Coronary artery (tissue), 2 donors: Measurements from ENCODE around the gene DIAPH3.

Source experiments
- DNase-seq: peaks from one replicate; pipeline ENCODE4 v3.0.0-alpha.2; 2017; ENCODE audit warnings: low spot score
- H3K27ac ChIP-seq, 2 donors: fragments of 200-600 bp; sonication (generic); one replicate each; pipeline ENCODE4 v1.5.1; 2016 to 2019
- H3K4me3 ChIP-seq: fragments of 200-600 bp; sonication (generic); 2 replicates; pipeline ENCODE4 v1.5.1; 2016; ENCODE audit warnings: mild to moderate bottlenecking, moderate library complexity
- CTCF ChIP-seq: fragments of 200-600 bp; sonication (generic); IDR thresholded peaks from one replicate; pipeline ENCODE4 v1.5.1; 2019; ENCODE audit warnings: antibody characterized with exemption

Gene DIAPH3

DNA sequence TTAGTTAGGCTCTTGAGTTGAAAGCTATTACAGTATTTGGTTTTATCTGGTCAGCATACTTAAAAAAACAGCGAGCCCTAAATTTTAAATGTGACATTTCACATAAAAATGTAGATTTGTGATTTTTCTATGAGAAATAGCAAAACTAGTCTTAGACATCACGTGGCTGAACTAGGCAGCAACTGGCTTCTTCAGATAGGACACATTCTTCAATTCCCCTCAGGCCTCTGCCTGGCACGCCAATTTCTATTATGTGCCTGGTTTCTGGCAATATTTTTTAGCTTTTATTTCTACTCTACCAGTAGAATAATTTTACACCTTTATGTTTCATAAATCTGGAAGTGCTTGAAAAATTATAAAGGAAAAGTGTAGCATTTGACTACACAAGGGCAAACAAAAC, 433.7 kb downstream of the DIAPH3 start:
- no peak overlapping the region for H3K4me3 ChIP-seq
- no peak for DNase-seq
- no peak for TF ChIP-seq CTCF
- H3K27ac ChIP-seq = no peak overlapping the region

DNA sequence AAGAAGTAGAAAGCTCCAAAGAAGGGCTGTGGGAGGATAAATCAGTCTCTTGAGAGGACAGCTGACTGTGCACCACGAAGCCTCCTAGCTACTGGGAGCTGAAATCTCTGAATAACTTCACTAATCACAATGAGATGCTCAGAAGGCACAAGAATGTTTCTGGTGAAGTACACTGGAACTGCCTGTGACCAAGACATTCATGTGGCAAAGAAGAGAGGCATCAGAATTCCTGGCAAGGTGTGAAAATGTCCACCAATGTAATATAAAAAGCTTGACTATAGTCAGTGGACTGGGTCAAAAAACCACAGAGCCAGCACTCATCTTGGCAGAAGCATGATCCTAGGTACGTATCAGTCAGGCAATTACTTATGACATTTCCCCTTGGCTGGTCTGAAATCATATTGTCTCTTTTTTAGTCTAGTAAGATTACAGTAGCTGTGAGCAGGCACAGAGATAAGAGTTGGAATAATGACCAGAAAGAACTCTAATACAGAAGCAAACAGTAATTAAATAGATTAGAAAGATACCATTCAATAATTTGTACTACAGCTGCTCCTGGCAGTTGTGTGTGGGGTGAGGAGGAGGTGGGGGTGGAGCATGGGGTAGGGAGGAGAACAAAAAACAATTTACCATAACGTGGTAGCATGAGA, 434.7 kb downstream of the DIAPH3 start:
- no peak overlapping the region for H3K27ac ChIP-seq
- no peak for TF ChIP-seq CTCF
- no peak for DNase-seq
- no peak overlapping the region for H3K4me3 ChIP-seq

- DNase-seq = no peak
- TF ChIP-seq CTCF = no peak
- Histone ChIP-seq H3K27ac (no peak overlapping the region), H3K4me3 (no peak overlapping the region)
Observed at GRCh38 chr13:59721926-59722910, 441.5 kb downstream of the DIAPH3 start.

DNA sequence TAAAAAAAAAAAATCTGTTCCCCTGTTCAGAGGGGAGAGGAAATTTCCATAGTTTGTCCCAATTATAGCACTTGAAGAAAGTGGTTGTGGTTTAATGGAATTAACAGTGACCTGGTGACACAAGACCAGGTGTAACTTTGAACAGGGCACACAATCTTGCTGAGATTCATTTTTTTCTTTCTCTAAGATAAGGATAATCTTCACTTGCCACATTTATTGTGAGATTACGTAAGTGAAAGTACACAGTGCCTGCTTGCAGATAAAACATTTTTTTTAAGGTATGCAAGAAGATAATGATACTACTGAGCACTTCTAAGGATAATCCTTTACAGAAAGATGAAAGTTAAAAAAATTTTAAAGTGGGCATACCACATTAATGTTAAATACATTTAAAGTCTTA, 448.1 kb downstream of the DIAPH3 start:
- no peak for DNase-seq
- Histone ChIP-seq H3K4me3 (no peak overlapping the region), H3K27ac (no peak overlapping the region)
- no peak for TF ChIP-seq CTCF

- TF ChIP-seq CTCF = no peak
- no peak overlapping the region for H3K27ac ChIP-seq
- DNase-seq = no peak
- H3K4me3 ChIP-seq = no peak overlapping the region
Observed at GRCh38 chr13:59710996-59711701, 452.6 kb downstream of the DIAPH3 start.

- no peak overlapping the region for H3K27ac ChIP-seq
- TF ChIP-seq CTCF = no peak
- no peak for DNase-seq
- H3K4me3 ChIP-seq = no peak overlapping the region
Observed at GRCh38 chr13:59710416-59710815, 453.3 kb downstream of the DIAPH3 start.
